HepG2 (cell line): Measurements from ENCODE around the gene SYN1. TPM values are rescaled to one million over a fixed set of nuclear protein-coding genes. Genes with fewer than 3 reads are reported as not detected.

ENCODE experiments used
- ATAC-seq: fragments of 200-7000 bp; cut with Tn5 transposase; 3 replicates; pipeline ENCODE4 v1.9.1; 2020; ENCODE audit warnings: mild to moderate bottlenecking, moderate library complexity
- BruUV-seq: library from RNA; stranded (reverse); fragments of 400-500 nt; replicated peaks from 2 replicates; lab custom pipeline; 2021; lab: Mats Ljungman, UMichigan
- CTCF ChIA-PET: fragments of 300-600 bp; formaldehyde crosslinking; extraction: SDS; loops from one replicate; lab custom pipeline; 2021; ENCODE audit warnings: low total read pairs, inconsistent platforms, low intra/inter-chr PET ratio; lab: Yijun Ruan, JAX
- POLR2A ChIA-PET: fragments of 350-600 bp; sonication (Branson Sonifier 250); formaldehyde crosslinking; loops from one replicate; lab custom pipeline; 2020; ENCODE audit warnings: antibody characterized with exemption, inconsistent platforms; lab: Yijun Ruan, JAX
- DNase-seq: peaks from one replicate; pipeline ENCODE4 v3.0.0-alpha.2; 2015; ENCODE audit warnings: low spot score
- FAIRE-seq: peaks from 3 replicates; lab custom pipeline; 2011; peaks lifted over from hg19 to GRCh38; lab: Jason Lieb, UNC
- H2AFZ ChIP-seq: one replicate; pipeline ENCODE4 v1.6.1; 2011; ENCODE audit warnings: low read length, inconsistent platforms
- H3K27ac ChIP-seq: fragments of 300-600 bp; 3 replicates; pipeline ENCODE4 v1.8.0; 2011; ENCODE audit warnings: mixed run types, mild to moderate bottlenecking, mixed read lengths, low read length, inconsistent platforms; ENCODE audit not compliant: insufficient read depth; ENCODE audit errors: extremely low read length
- H3K27me3 ChIP-seq, 2 experiments: fragments of 200-600 bp in 1 of 2; 2 replicates in 1 of 2; 3 replicates in 1 of 2; pipeline versions ENCODE4 v1.6.0 to v1.8.0; 2011; ENCODE audit warnings: low read length in 2 of 2, mild to moderate bottlenecking in 2 of 2, moderate library complexity in 2 of 2, inconsistent platforms in 1 of 2; ENCODE audit not compliant: insufficient read depth in 2 of 2, control insufficient read depth in 1 of 2
- H3K36me3 ChIP-seq, 2 experiments: fragments of 200-600 bp in 1 of 2; replicated peaks in 1 of 2; 2 replicates in 1 of 2; 3 replicates in 1 of 2; pipeline versions ENCODE4 v1.5.1 to v1.8.0; 2011; ENCODE audit warnings: low read length in 2 of 2, inconsistent platforms in 1 of 2; ENCODE audit not compliant: insufficient read depth in 2 of 2, control insufficient read depth in 1 of 2
- H3K4me1 ChIP-seq: 2 replicates; pipeline ENCODE4 v1.5.1; 2012; ENCODE audit warnings: low read length, inconsistent platforms; ENCODE audit not compliant: insufficient read depth
- H3K4me2 ChIP-seq: 2 replicates; pipeline ENCODE4 v1.6.0; 2011; ENCODE audit warnings: low read depth, low read length, inconsistent platforms
- H3K4me3 ChIP-seq, 3 experiments: fragments of 200-600 bp in 1 of 3; sonication (generic), shearing (Covaris generic) in 1 of 3; replicated peaks in 1 of 3; 2 replicates each; pipeline ENCODE4 v1.5.1; 2011 to 2016; ENCODE audit warnings: low read length in 3 of 3, inconsistent platforms in 2 of 3, low read depth in 2 of 3, mild to moderate bottlenecking in 2 of 3, control low read depth in 1 of 3, mixed read lengths in 1 of 3; ENCODE audit not compliant: insufficient read depth in 1 of 3
- H3K79me2 ChIP-seq: one replicate; pipeline ENCODE4 v1.6.1; 2011; ENCODE audit warnings: low read length, inconsistent platforms; ENCODE audit not compliant: insufficient read depth
- H3K9ac ChIP-seq: 2 replicates; pipeline ENCODE4 v1.6.0; 2011; ENCODE audit warnings: mild to moderate bottlenecking, low read depth, low read length, inconsistent platforms; ENCODE audit not compliant: insufficient read depth
- H3K9me3 ChIP-seq: 2 replicates; pipeline ENCODE4 v1.5.1; 2012; ENCODE audit warnings: mild to moderate bottlenecking, low read length
- H4K20me1 ChIP-seq: 2 replicates; pipeline ENCODE4 v1.6.0; 2011; ENCODE audit warnings: inconsistent platforms, mild to moderate bottlenecking, low read length, moderate library complexity; ENCODE audit not compliant: insufficient read depth
- ARID2 ChIP-seq: sonication (generic); formaldehyde crosslinking; IDR thresholded peaks from 2 replicates; pipeline ENCODE4 v1.8.1; 2022; ENCODE audit warnings: mild to moderate bottlenecking, missing genetic modification reagents, borderline replicate concordance
- DBP ChIP-seq: sonication (generic); formaldehyde crosslinking; IDR thresholded peaks from 2 replicates; pipeline ENCODE4 v1.4.0; 2020; ENCODE audit warnings: missing genetic modification reagents; ENCODE audit errors: not compliant biosample characterization
- GRHL1 ChIP-seq: sonication (generic); formaldehyde crosslinking; conservative IDR thresholded peaks from 2 replicates; pipeline ENCODE4 v1.8.0; 2022; ENCODE audit warnings: missing genetic modification reagents
- MAFF ChIP-seq: IDR thresholded peaks from 2 replicates; pipeline ENCODE4 v1.6.1; 2011; ENCODE audit warnings: low read depth, low read length, improper control_type of control experiment
- NFAT5 ChIP-seq: sonication (generic); formaldehyde crosslinking; IDR thresholded peaks from 2 replicates; pipeline ENCODE4 v1.4.0; 2020; ENCODE audit warnings: missing genetic modification reagents
- NPAS2 ChIP-seq: sonication (generic); formaldehyde crosslinking; IDR thresholded peaks from 2 replicates; pipeline ENCODE4 v1.8.0; 2022; ENCODE audit warnings: mild to moderate bottlenecking, missing genetic modification reagents, borderline replicate concordance
- RFX1 ChIP-seq: fragments of 450-650 bp; IDR thresholded peaks from 2 replicates; pipeline ENCODE4 v1.6.1; 2017
- SATB2 ChIP-seq: sonication (generic); formaldehyde crosslinking; IDR thresholded peaks from 2 replicates; pipeline ENCODE4 v1.5.0; 2020; ENCODE audit warnings: missing genetic modification reagents
- SMAD9 ChIP-seq: sonication (generic); formaldehyde crosslinking; IDR thresholded peaks from 2 replicates; pipeline ENCODE4 v1.5.1; 2020; ENCODE audit warnings: mild to moderate bottlenecking, missing genetic modification reagents
- SNAI1 ChIP-seq: sonication (generic); formaldehyde crosslinking; IDR thresholded peaks from 2 replicates; pipeline ENCODE4 v1.5.0; 2020; ENCODE audit warnings: mild to moderate bottlenecking, missing genetic modification reagents, borderline replicate concordance
- ZBTB8A ChIP-seq: sonication (generic); formaldehyde crosslinking; IDR thresholded peaks from 2 replicates; pipeline ENCODE4 v1.4.0; 2020; ENCODE audit warnings: mild to moderate bottlenecking, low read depth, missing genetic modification reagents, borderline replicate concordance
- ZNF547 ChIP-seq: sonication (generic); formaldehyde crosslinking; IDR thresholded peaks from 2 replicates; pipeline ENCODE4 v1.5.1; 2020; ENCODE audit warnings: mild to moderate bottlenecking, missing genetic modification reagents
- ZNF619 ChIP-seq: sonication (generic); formaldehyde crosslinking; IDR thresholded peaks from 2 replicates; pipeline ENCODE4 v1.4.0; 2020; ENCODE audit warnings: mild to moderate bottlenecking, missing genetic modification reagents
- WGBS: methylation state at CpG from one replicate; pipeline ENCODE4 v1.1.6; 2017; ENCODE audit warnings: low lambda C conversion rate; 5-methylcytosine and 5-hydroxymethylcytosine counted together
- in situ Hi-C: cut with HindIII; loops from 2 replicates; pipeline ENCODE4 v1.10.0; 2017; ENCODE audit warnings: low pct_unique_long_range_greater_than_20kb; ENCODE audit not compliant: extremely low pct_ligation_motif_present
- intact Hi-C: fragments of 100-400 bp; cut with micrococcal nuclease; formaldehyde crosslinking; loops from one replicate; pipeline ENCODE4 v1.10.0; 2022; ENCODE audit not compliant: unreplicated experiment
- polyA plus RNA-seq, 8 experiments: library from polyadenylated mRNA; depleted of rRNA in 3 of 8; stranded (reverse) in 7 of 8; unstranded in 1 of 8; fragments of >200 nt; fragmentation: Illumina TruSeq in 4 of 8; extraction: Trizol in 4 of 8; gene quantifications; 2 replicates each; pipeline versions ENCODE4 v1.2.1 to v1.2.3, GENCODE V29; 2011 to 2016; ENCODE audit warnings: low read depth in 4 of 8, missing spikeins in 1 of 8, mixed read lengths in 1 of 8; ENCODE audit not compliant: insufficient read depth in 1 of 8
- total RNA-seq, 5 experiments: library from RNA; depleted of rRNA; stranded (reverse); fragments of >200 nt; fragmentation: Illumina TruSeq; extraction: Trizol; gene quantifications; 2 replicates each; pipeline ENCODE4 v1.2.3, GENCODE V29; 2016; ENCODE audit warnings: low read depth in 1 of 5

SYN1 gene
- total and polyA plus RNA-seq, 2 of the 13 experiments (the other 11 are each of a cell fraction or from before 2014, with no cell fraction given), result not detected

- no peak for TF ChIP-seq SMAD9 (CRISPR knock-in tag)
Measured at GRCh38 chrX:47645530-47645929, 25.9 kb upstream of the SYN1 start (continued).

- Histone ChIP-seq H4K20me1 (no peaks in the 10 kb centered on the region), H3K27ac (no peak overlapping the region), H3K36me3 (peaks cover 0 to 19% of the 10 kb centered on the region in 2 experiments; a peak in 3 of 5 replicates), H3K4me2 (no peak overlapping the region), H3K4me1 (no peaks in the 10 kb centered on the region), H2AFZ (no peak overlapping the region), H3K9ac (no peak overlapping the region), H3K9me3 (no peaks in the 10 kb centered on the region), H3K79me2 (peaks cover 2% of the 10 kb centered on the region), H3K27me3 (no peaks in the 10 kb centered on the region), H3K4me3 (no peak overlapping the region)
- no peak for DNase-seq
- intact Hi-C loops, result loop anchor here (5.0 kb wide), 1 partner anchor 102 kb away; no protein-coding TSS in a partner anchor
- WGBS, result 83% methylated on average over 12 of the region's 12 CpGs
- in situ Hi-C loops, result loop anchor here (5.0 kb wide), 1 partner anchor 82 kb away; the partner anchor contains the start of gene ARAF
- ATAC-seq, result peak; percentile 82
- no peak for TF ChIP-seq SNAI1 (CRISPR knock-in tag)
- no peak for TF ChIP-seq MAFF
- no peak for TF ChIP-seq ZBTB8A
- TF ChIP-seq ZNF547 (CRISPR knock-in tag), result no peak
- no peak for TF ChIP-seq NPAS2 (CRISPR knock-in tag)
- no peak for TF ChIP-seq RFX1
- TF ChIP-seq NFAT5 (CRISPR knock-in tag), result no peak
- no peak for TF ChIP-seq DBP (CRISPR knock-in tag)
- TF ChIP-seq ZNF619 (CRISPR knock-in tag), result no peak
- TF ChIP-seq ARID2 (CRISPR knock-in tag), result no peak
- TF ChIP-seq GRHL1 (CRISPR knock-in tag), result no peak
- no peak for TF ChIP-seq SATB2
- no peak for FAIRE-seq
- ChIA-PET POLR2A (no interaction called here), CTCF (no interaction called here)
- BruUV-seq, result no TSS peak
Measured at GRCh38 chrX:47644557-47645091, 25.0 kb upstream of the SYN1 start.
